Heart left ventricle (tissue), 16 donors: ENCODE data around the gene MAP6. TPM values are rescaled to one million over a fixed set of nuclear protein-coding genes. Genes with fewer than 3 reads are reported as not detected.

Source experiments
- ATAC-seq, 4 donors: fragments of 200-7000 bp; cut with Tn5 transposase; one replicate each; pipeline ENCODE4 v1.9.1; 2020 to 2022; ENCODE audit warnings: moderate library complexity in 4 of 4, mild to moderate bottlenecking in 3 of 4, moderate number of reproducible peaks in 1 of 4
- DNase-seq, 5 donors: peaks; one replicate each; pipeline ENCODE4 v3.0.0-alpha.2; 2020
- H3K27ac ChIP-seq, 12 donors: fragments of 200-600 bp; sonication (generic) in 4 of 12; one replicate each; pipeline versions ENCODE4 v1.5.0 to v1.8.0; 2016 to 2022; ENCODE audit warnings: mild to moderate bottlenecking in 2 of 12
- H3K27me3 ChIP-seq, 9 donors: fragments of 200-600 bp; sonication (generic) in 2 of 9; one replicate each; pipeline versions ENCODE4 v1.5.1 to v1.8.0; 2016 to 2022; ENCODE audit warnings: mild to moderate bottlenecking in 3 of 9
- H3K36me3 ChIP-seq, 9 donors: fragments of 200-600 bp; sonication (generic) in 2 of 9; one replicate each; pipeline versions ENCODE4 v1.5.0 to v1.8.0; 2018 to 2022; ENCODE audit warnings: mild to moderate bottlenecking in 2 of 9
- H3K4me1 ChIP-seq, 12 donors: fragments of 200-600 bp; sonication (generic) in 4 of 12; one replicate each; pipeline versions ENCODE4 v1.5.0 to v1.8.0; 2016 to 2022; ENCODE audit warnings: mild to moderate bottlenecking in 3 of 12
- H3K4me3 ChIP-seq, 12 donors: fragments of 200-600 bp; sonication (generic) in 4 of 12; one replicate each; pipeline versions ENCODE4 v1.5.0 to v1.8.0; 2017 to 2022; ENCODE audit warnings: mild to moderate bottlenecking in 9 of 12, moderate library complexity in 4 of 12
- H3K9me3 ChIP-seq, 12 donors: fragments of 200-600 bp; sonication (generic) in 4 of 12; one replicate each; pipeline versions ENCODE4 v1.5.0 to v1.8.0; 2016 to 2022; ENCODE audit warnings: mild to moderate bottlenecking in 1 of 12
- POLR2A ChIP-seq, 2 donors: fragments of 450-650 bp; IDR thresholded peaks; one replicate each; pipeline ENCODE4 v1.6.1; 2017; ENCODE audit warnings: antibody characterized with exemption in 2 of 2, mild to moderate bottlenecking in 2 of 2, moderate library complexity in 2 of 2
- WGBS, 4 donors: extraction: QIAGEN DNeasy Blood & Tissue Kit in 2 of 4; methylation state at CpG; one replicate each; pipeline versions ENCODE4 v1.1.5 to v1.1.7; 2013 to 2018; 5-methylcytosine and 5-hydroxymethylcytosine counted together
- intact Hi-C, 10 donors: fragments of 100-400 bp; cut with DNase I; formaldehyde crosslinking; loops; one replicate each; pipeline versions ENCODE4 v1.11.1 to v1.14.2; 2022
- polyA plus RNA-seq, 2 donors: library from polyadenylated mRNA; stranded (reverse); fragments of 200-250 nt; gene quantifications; one replicate each; pipeline ENCODE4 v1.2.3, GENCODE V29; 2013
- total RNA-seq, 9 donors: library from RNA; depleted of rRNA in 2 of 9; stranded (reverse); fragments of >200 nt in 2 of 9; fragmentation: NEBNext Ultra II Directional in 3 of 9; extraction: Animal tissue kit (Norgen Biotek cat#: 25700) in 3 of 9; gene quantifications; one replicate each; pipeline versions ENCODE4 v1.1.0 to v1.2.4, GENCODE V29; 2016 to 2023
- TF ChIP-seq, protein P1 (sequence below), 12 donors: fragments of 200-600 bp; sonication (generic) in 4 of 12; IDR thresholded peaks; one replicate each; pipeline versions ENCODE4 v1.5.0 to v1.8.0; 2018 to 2022; ENCODE audit warnings: antibody characterized with exemption in 12 of 12, mild to moderate bottlenecking in 5 of 12
- donor health status: ischemic (EF 13 %, LVEDD 7.1; RV severe dilation, severe dysfunction).
- donor health status: healthy with polysubstance abuse.
- donor health status: DM: no; HTN: yes; CAD: no.
- donor health status: DM: no; HTN: no; CAD: no.
- donor health status: ischemic (EF 25% LVEDD 6.9; RV normal size, moderate dysfunction).
- donor health status: ischemic (EF 25% LVEDD 5.7; RV mildly dilated, moderate dysfunction).
- donor health status: healthy.
- donor health status: DM: yes; HTN: yes; CAD: no.
- donor health status: ischemic (EF 35%, LVEDD 5.7; RV mildly dilated, moderate dysfunction).
- donor health status: nonischemic (EF 11% LVEDD 7.7; RV severe dilation, severe dysfunction).
- donor health status: DM: yes; HTN: yes; CAD: no.
- donor health status: PGD.
- donor health status: ischemic (EF 29% LVEDD 5.4; RV normal size, mild dysfunction).
- donor health status: nonischemic (EF 23%, LVEDD 6.1; RV moderate dilation, normal function).

Gene MAP6
- total and polyA plus RNA-seq, 11 donors: 0.98 to 10.0 (median 4.8) TPM

DNA sequence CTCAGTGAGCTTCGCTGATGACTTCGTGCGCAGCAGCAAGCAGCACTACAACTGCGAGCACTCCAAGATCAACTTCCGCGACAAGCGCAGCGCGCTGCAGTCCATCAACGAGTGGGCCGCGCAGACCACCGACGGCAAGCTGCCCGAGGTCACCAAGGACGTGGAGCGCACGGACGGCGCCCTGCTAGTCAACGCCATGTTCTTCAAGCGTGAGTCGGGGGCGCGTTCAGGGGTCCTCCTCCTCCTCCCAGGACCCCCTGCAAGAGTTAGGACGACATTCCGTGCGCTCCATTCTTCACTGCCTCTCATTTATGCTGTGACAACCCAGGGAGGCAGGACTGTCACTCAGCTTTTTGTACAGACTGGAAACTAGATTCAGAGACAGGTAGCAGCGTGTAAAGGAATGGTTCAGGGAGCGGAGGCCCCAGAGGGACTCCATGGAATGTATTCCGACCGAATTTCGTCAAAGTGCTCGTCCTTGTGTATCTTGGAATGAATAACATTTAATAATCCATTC, 102.0 kb downstream of the MAP6 start:
- peak in 1 of 5 donors; percentile 19 for DNase-seq
- intact Hi-C loops: loop anchor here in 1 of 10 donors (1.0 kb wide), 1 partner anchor 17 kb away; no protein-coding TSS in a partner anchor
- Histone ChIP-seq H3K27ac (peak overlapping the region in 2 of 12 donors; percentile 93 to 100), H3K36me3 (peaks cover 6 to 72% (median 63%) of the 10 kb centered on the region in 9 donors), H3K4me3 (no peak overlapping the region), H3K9me3 (no peaks in the 10 kb centered on the region), H3K4me1 (peaks cover 9 to 81% (median 59%) of the 10 kb centered on the region in 12 donors), H3K27me3 (no peaks in the 10 kb centered on the region)
- 82 to 89% (median 86%) methylated on average over 18 to 34 of the region's 34 CpGs for WGBS, 4 donors
- TF ChIP-seq, protein P1, sequence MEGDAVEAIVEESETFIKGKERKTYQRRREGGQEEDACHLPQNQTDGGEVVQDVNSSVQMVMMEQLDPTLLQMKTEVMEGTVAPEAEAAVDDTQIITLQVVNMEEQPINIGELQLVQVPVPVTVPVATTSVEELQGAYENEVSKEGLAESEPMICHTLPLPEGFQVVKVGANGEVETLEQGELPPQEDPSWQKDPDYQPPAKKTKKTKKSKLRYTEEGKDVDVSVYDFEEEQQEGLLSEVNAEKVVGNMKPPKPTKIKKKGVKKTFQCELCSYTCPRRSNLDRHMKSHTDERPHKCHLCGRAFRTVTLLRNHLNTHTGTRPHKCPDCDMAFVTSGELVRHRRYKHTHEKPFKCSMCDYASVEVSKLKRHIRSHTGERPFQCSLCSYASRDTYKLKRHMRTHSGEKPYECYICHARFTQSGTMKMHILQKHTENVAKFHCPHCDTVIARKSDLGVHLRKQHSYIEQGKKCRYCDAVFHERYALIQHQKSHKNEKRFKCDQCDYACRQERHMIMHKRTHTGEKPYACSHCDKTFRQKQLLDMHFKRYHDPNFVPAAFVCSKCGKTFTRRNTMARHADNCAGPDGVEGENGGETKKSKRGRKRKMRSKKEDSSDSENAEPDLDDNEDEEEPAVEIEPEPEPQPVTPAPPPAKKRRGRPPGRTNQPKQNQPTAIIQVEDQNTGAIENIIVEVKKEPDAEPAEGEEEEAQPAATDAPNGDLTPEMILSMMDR (IDR thresholded peaks at IDR 0.05): no peak
- TF ChIP-seq POLR2A (IDR thresholded peaks at IDR 0.05): no peak
- ATAC-seq: no peak

DNA sequence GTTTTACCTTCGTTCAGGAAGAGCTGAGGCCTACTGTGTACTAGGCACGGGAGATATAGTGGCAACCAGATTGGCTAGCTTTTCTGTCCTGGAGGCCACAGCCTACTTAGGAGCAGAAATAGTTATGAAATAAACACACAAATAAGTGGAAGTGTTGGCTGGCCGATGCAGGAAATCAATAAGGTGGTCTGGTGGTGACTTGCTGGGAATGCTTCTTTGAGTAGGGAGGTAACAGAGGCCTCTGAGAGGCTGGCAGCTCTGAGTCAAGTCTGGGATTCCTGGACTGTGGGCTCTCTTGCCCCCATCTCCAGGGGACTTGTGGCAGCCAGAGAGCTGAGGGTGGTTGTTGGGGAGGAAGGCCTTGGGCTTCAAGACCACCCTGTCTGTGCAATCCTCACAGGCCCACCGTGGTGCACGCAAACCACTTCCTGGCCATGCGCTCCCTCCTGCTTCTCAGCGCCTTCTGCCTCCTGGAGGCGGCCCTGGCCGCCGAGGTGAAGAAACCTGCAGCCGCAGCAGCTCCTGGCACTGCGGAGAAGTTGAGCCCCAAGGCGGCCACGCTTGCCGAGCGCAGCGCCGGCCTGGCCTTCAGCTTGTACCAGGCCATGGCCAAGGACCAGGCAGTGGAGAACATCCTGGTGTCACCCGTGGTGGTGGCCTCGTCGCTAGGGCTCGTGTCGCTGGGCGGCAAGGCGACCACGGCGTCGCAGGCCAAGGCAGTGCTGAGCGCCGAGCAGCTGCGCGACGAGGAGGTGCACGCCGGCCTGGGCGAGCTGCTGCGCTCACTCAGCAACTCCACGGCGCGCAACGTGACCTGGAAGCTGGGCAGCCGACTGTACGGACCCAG, 102.7 kb downstream of the MAP6 start:
- H3K4me1 ChIP-seq: peaks cover 9 to 87% (median 63%) of the 10 kb centered on the region in 12 donors
- H3K9me3 ChIP-seq: no peaks in the 10 kb centered on the region
- TF ChIP-seq POLR2A (IDR thresholded peaks at IDR 0.05): no peak
- TF ChIP-seq, protein P1 (IDR thresholded peaks at IDR 0.05): no peak
- peak overlapping the region in 8 of 12 donors; percentile 62 to 97 (median 86) for H3K4me3 ChIP-seq
- ATAC-seq (no peak), DNase-seq (peak in 1 of 5 donors; percentile 65)
- no peaks in the 10 kb centered on the region for H3K27me3 ChIP-seq
- H3K27ac ChIP-seq: peak overlapping the region; percentile 13 to 100 (median 99)
- 59 to 80% (median 78%) methylated on average over 9 to 43 of the region's 43 CpGs for WGBS, 4 donors
- intact Hi-C loops: loop anchor here in 1 of 10 donors (1.0 kb wide), 1 partner anchor 16 kb away; no protein-coding TSS in a partner anchor
- H3K36me3 ChIP-seq: peaks cover 6 to 65% (median 56%) of the 10 kb centered on the region in 9 donors

DNA sequence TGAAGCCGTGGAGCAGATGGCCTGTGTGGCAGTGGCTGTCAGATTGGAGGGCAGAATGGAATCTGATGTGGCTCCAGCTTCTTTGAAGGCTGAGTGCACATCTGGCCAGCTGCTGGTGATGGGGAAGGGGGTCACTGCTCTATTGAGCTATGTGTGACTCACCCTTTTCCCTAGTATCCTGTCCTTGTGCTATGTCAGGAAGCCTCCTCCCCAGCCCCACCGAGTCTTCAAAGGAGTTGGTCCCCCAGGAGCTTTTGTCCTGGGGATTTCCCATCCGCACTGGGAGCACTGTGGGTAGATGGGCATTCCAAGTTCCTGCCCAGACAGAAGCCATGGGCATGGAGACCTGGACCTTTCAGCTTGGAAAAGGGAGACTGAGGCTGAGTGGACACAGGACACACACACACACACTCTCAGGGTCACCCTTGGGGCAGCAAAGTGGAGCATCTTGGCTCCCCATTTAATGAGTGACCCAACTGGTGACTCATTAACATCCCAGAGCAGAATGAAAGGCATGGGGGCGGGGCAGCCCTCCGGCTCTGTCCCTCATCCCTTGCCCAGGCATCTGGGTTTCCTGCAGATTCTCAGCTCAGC, 103.5 kb downstream of the MAP6 start:
- 19 to 39% (median 26%) methylated on average over 4 to 5 of the region's 5 CpGs for WGBS, 4 donors
- H3K9me3 ChIP-seq: no peaks in the 10 kb centered on the region
- peak in 3 of 4 donors; percentile 22 to 36 (median 32) for ATAC-seq
- H3K27me3 ChIP-seq: no peaks in the 10 kb centered on the region
- DNase-seq: peak; percentile 63 to 80 (median 76)
- intact Hi-C loops: no loop called here
- peak overlapping the region; percentile 13 to 100 (median 99) for H3K27ac ChIP-seq
- H3K4me3 ChIP-seq: peak overlapping the region in 9 of 12 donors; percentile 62 to 97 (median 91)
- no peak for TF ChIP-seq POLR2A (IDR thresholded peaks at IDR 0.05)
- TF ChIP-seq, protein P1 (IDR thresholded peaks at IDR 0.05): no peak
- H3K4me1 ChIP-seq: peaks cover 9 to 89% (median 67%) of the 10 kb centered on the region in 12 donors
- H3K36me3 ChIP-seq: peaks cover 6 to 57% (median 48%) of the 10 kb centered on the region in 9 donors
